DND-41 (cell line): ENCODE data around the gene SGSH.

Source experiments
- CTCF ChIP-seq: IDR thresholded peaks from 2 replicates; pipeline ENCODE4 v1.5.1; 2012; ENCODE audit warnings: borderline replicate concordance, low read length, moderate library complexity, mild to moderate bottlenecking; ENCODE audit not compliant: poor library complexity, severe bottlenecking; ENCODE audit errors: extremely low read depth
- EZH2 ChIP-seq: IDR thresholded peaks from 3 replicates; pipeline ENCODE4 v1.6.1; 2012; ENCODE audit warnings: borderline replicate concordance, low read depth, mild to moderate bottlenecking, moderate library complexity, low read length, inconsistent platforms; ENCODE audit not compliant: severe bottlenecking

DNA sequence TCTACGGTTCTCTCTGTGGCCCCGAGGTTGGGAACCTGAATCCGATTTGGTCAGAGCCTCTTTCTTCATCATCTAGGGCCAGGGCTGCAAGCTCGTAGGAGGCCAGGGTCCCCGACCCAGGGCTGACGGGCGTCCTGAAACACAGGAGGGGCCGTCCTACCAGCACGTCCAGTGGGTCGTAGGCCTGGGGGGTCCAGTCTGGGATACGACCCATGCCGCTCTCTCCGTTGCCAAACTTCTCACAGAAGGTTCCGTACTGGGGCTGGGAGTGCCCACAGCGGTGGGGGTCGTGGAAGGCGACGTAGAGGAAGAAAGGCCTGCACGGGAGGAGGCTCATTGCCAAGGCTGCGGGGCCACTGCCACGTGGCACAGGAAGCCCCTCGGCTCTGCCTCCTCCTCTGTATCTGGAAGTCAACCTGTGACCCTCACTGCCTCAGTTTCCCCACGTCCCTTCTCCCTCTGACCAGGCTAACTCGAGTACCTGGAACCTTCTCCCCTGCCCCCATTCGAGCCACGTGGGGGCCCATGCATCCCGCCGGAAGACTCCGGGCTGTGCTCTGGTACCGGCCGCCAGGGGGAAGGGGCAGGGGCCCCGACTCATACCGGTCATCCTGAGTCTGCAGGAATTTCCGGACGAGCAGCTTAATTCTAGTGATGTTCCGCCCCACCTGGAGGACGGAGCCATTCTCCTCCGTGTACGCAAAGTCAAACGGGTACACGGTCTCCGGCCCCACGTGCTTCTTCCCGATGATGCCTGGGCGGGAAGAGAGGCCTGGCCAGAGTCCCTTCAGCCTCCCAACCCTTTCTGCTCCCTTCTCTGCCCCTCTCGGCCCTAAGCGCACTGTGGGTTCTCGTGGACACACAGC is 5.9 kb downstream of the SGSH start:
- no peak for TF ChIP-seq CTCF
- TF ChIP-seq EZH2, result no peak
